ENCODE results near the gene CHCHD10. TPM values are rescaled to one million over a fixed set of nuclear protein-coding genes. Genes with fewer than 3 reads are reported as not detected.

Gene CHCHD10
- total and polyA plus RNA-seq, 4 donors: 16.6 to 174 (median 82.5) TPM

GRCh38 chr22:23772315-23772648 lies 4.5 kb upstream of the CHCHD10 start:
- DNase-seq: no peak
- 18 to 33% methylated on average over 6 of the region's 6 CpGs for WGBS, 2 donors
- TF ChIP-seq CTCF (IDR thresholded peaks at IDR 0.05; ENCODE audit: control extremely low read depth, extremely low read depth): no peak
- peaks cover 0 to 35% (median 14%) of the 10 kb centered on the region in 5 donors for H3K4me1 ChIP-seq (ENCODE audit: control insufficient read depth in 5 of 5, insufficient read depth in 5 of 5, low read length in 5 of 5)
- no peaks in the 10 kb centered on the region for H3K9me3 ChIP-seq (ENCODE audit: control insufficient read depth in 4 of 4, insufficient read depth in 3 of 4, low read length in 3 of 4)
- no peak overlapping the region for H3K9ac ChIP-seq (ENCODE audit: insufficient read depth in 1 of 2, low read length in 2 of 2)
- no peaks in the 10 kb centered on the region for H3K27me3 ChIP-seq (ENCODE audit: control insufficient read depth in 3 of 3, insufficient read depth in 3 of 3, low read length in 2 of 3)
- no peaks in the 10 kb centered on the region for H3K36me3 ChIP-seq (ENCODE audit: control insufficient read depth in 4 of 4, insufficient read depth in 4 of 4, low read length in 4 of 4)
- no peak overlapping the region for H3K27ac ChIP-seq (ENCODE audit: low read depth in 1 of 2, low read length in 1 of 2)
- ATAC-seq (ENCODE audit: insufficient read depth, low FRiP score): no peak
- no peak overlapping the region for H3K4me3 ChIP-seq

DNA sequence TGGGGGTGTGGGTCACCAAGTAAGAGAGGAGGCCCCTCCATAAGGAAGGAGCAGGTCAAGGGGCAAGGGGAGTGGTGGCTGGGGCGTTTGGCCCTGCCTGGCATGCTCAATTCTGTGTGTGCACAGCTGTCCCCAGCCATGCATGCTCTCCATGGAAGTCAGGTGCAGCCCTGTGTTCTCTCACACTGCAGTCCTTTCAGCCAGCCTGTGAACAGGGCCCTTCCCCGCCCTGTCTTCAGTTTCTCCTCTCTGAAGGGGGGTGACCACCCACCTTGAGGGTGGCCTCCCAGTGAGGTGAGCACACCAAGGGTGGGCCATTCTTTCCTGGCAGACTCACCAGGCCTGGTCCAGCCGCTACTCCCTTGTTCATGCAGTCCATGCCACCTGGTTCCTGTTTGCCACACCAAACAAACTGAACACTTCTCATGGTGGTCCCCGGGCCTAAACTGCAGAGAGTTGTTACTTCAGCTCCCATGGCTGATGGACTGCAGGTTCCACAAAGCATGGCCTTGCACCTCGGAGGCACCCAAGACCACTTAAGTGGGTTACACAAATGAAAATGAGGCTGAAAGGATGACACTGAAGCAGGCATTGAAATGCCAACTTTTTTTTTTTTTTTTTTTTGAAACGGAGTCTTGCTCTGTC lies 1.7 kb upstream of the CHCHD10 start:
- ATAC-seq (ENCODE audit: insufficient read depth, low FRiP score) (no peak), DNase-seq (no peak)
- Histone ChIP-seq H3K4me3 (no peak overlapping the region), H3K36me3 (ENCODE audit: control insufficient read depth in 4 of 4, insufficient read depth in 4 of 4, low read length in 4 of 4) (peaks cover 0 to 3% (median 0%) of the 10 kb centered on the region in 4 donors), H3K27me3 (ENCODE audit: control insufficient read depth in 3 of 3, insufficient read depth in 3 of 3, low read length in 2 of 3) (no peaks in the 10 kb centered on the region), H3K9ac (ENCODE audit: insufficient read depth in 1 of 2, low read length in 2 of 2) (no peak overlapping the region), H3K9me3 (ENCODE audit: control insufficient read depth in 4 of 4, insufficient read depth in 3 of 4, low read length in 3 of 4) (no peaks in the 10 kb centered on the region), H3K27ac (ENCODE audit: low read depth in 1 of 2, low read length in 1 of 2) (no peak overlapping the region), H3K4me1 (ENCODE audit: control insufficient read depth in 5 of 5, insufficient read depth in 5 of 5, low read length in 5 of 5) (peaks cover 0 to 27% (median 15%) of the 10 kb centered on the region in 5 donors)
- TF ChIP-seq CTCF (IDR thresholded peaks at IDR 0.05; ENCODE audit: control extremely low read depth, extremely low read depth): no peak
- WGBS, 2 donors: 67 to 70% methylated on average over 6 of the region's 6 CpGs

DNA sequence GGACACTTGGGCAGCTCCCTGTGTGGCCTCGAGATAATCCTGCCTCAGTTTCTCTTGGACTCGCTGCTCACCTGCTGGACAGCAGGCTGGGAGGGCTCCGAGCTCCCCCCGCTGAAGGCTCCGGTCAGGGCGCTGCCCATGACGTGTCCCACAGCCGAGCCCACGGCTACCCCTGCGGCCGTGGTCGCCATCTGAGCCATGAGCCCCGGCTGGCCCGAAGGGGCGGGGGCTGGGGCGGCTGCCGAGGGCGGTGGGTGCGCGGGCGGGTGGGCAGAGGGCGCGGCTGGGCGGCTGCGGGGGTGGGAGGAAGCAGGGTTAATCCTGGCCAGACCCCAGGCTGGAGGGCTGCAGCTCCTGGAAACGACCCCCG lies 484 bp downstream of the CHCHD10 start:
- Histone ChIP-seq H3K4me1 (ENCODE audit: control insufficient read depth in 5 of 5, insufficient read depth in 5 of 5, low read length in 5 of 5) (peaks cover 0 to 29% (median 11%) of the 10 kb centered on the region in 5 donors), H3K27ac (ENCODE audit: low read depth in 1 of 2, low read length in 1 of 2) (peak overlapping the region; percentile 78 to 89), H3K4me3 (peak overlapping the region; percentile 65), H3K27me3 (ENCODE audit: control insufficient read depth in 3 of 3, insufficient read depth in 3 of 3, low read length in 2 of 3) (no peaks in the 10 kb centered on the region), H3K36me3 (ENCODE audit: control insufficient read depth in 4 of 4, insufficient read depth in 4 of 4, low read length in 4 of 4) (peaks cover 0 to 3% (median 0%) of the 10 kb centered on the region in 4 donors), H3K9me3 (ENCODE audit: control insufficient read depth in 4 of 4, insufficient read depth in 3 of 4, low read length in 3 of 4) (no peaks in the 10 kb centered on the region), H3K9ac (ENCODE audit: insufficient read depth in 1 of 2, low read length in 2 of 2) (no peak overlapping the region)
- 13 to 19% methylated on average over 11 to 27 of the region's 27 CpGs for WGBS, 2 donors
- ATAC-seq (ENCODE audit: insufficient read depth, low FRiP score) (no peak), DNase-seq (no peak)
- no peak for TF ChIP-seq CTCF (IDR thresholded peaks at IDR 0.05; ENCODE audit: control extremely low read depth, extremely low read depth)

Data from lung (tissue), 12 donors.